Fibroblast of mammary gland (primary cell): ENCODE results near the gene MAGI1.

Experiments used
- DNase-seq: peaks from one replicate; pipeline ENCODE4 v3.0.0-alpha.2; 2010; ENCODE audit warnings: low read depth
- H3K4me3 ChIP-seq: 2 replicates; pipeline ENCODE4 v1.5.1; 2011; ENCODE audit warnings: low read depth, mild to moderate bottlenecking, low read length, moderate library complexity; ENCODE audit not compliant: control insufficient read depth
- TF ChIP-seq, protein P1 (sequence below): conservative IDR thresholded peaks from 2 replicates; pipeline ENCODE4 v1.5.1; 2011; ENCODE audit warnings: low read depth, low read length, inconsistent platforms; ENCODE audit not compliant: control insufficient read depth, insufficient read depth

Gene MAGI1

DNA sequence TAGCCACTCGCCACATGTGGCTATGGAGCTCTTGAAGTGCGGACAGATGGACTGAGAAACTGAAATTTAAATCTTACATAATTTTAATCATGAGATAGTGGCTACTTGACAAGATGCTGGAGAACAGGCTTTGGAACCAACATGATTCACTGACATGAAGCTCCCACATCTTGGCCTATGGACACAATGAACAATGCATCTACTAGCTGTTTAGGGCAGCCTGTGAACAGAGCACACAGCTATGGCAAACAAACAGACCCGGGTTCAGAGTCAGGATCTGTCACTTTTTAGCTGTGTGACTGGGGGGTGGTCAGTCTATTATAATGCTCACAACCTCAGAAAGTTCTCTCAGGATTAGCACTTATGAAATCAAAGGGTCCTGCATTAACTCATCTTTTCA, 616.6 kb downstream of the MAGI1 start:
- no peak for DNase-seq
- TF ChIP-seq, protein P1, sequence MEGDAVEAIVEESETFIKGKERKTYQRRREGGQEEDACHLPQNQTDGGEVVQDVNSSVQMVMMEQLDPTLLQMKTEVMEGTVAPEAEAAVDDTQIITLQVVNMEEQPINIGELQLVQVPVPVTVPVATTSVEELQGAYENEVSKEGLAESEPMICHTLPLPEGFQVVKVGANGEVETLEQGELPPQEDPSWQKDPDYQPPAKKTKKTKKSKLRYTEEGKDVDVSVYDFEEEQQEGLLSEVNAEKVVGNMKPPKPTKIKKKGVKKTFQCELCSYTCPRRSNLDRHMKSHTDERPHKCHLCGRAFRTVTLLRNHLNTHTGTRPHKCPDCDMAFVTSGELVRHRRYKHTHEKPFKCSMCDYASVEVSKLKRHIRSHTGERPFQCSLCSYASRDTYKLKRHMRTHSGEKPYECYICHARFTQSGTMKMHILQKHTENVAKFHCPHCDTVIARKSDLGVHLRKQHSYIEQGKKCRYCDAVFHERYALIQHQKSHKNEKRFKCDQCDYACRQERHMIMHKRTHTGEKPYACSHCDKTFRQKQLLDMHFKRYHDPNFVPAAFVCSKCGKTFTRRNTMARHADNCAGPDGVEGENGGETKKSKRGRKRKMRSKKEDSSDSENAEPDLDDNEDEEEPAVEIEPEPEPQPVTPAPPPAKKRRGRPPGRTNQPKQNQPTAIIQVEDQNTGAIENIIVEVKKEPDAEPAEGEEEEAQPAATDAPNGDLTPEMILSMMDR, result no peak
- no peak overlapping the region for H3K4me3 ChIP-seq

DNA sequence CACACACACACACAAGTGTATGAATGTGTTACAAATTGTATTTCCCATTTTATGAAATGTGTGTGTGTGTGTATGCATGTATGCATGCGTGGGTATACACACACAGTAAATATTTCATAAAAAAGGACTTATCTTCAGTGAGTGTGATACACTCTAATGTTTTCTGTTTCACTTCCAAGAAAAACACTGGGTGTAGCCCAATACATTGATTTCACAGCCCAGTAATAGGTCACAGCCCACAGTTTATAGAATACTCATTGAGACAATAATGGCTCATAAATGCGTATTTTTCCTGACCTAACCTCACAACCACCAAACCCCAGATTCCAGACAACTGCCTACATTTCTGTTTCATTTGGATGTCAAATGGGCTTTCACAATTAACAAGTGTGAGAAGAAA, 619.5 kb downstream of the MAGI1 start:
- TF ChIP-seq, protein P1, result no peak
- no peak overlapping the region for H3K4me3 ChIP-seq
- no peak for DNase-seq

DNA sequence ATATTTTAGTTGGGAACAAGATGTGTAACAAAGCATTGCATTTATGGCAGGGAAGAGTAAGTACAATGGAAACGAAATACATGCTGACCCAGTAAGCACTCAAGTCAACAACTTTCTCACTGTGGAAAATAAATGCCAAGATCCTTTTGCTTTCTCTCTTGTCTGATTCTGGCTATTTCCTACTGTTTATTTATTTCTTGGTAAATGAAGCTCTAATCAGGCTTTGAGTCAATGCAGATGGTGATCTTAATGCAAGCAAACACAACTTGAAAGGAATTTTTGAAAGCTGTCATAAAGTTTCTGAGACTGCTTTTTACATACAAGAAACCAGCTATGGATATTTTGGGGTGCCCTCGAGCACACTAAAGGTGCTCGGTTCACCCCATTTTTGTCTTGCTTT, 624.8 kb downstream of the MAGI1 start:
- TF ChIP-seq, protein P1, result no peak
- H3K4me3 ChIP-seq, result no peak overlapping the region
- DNase-seq, result no peak

DNA sequence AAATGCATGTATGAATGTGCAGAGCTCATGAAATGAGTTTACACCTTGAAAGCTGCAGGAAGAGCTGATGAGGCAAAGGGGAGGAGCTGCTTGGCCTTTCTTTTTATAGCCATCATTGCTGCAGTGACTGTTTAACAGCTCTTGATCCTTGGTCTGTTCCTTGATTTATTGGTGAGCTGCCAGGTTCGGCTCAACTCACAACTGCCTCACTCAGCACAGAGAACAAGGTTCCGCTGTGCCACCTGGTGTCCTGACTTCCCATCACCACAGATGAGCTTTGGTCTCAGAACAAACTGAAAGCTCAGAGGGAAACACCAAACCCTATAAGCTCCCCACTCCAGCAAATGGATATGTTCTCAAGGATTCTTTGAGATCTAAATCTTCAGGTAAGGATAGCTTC, 626.1 kb downstream of the MAGI1 start:
- no peak for DNase-seq
- H3K4me3 ChIP-seq, result no peak overlapping the region
- TF ChIP-seq, protein P1, result no peak

DNA sequence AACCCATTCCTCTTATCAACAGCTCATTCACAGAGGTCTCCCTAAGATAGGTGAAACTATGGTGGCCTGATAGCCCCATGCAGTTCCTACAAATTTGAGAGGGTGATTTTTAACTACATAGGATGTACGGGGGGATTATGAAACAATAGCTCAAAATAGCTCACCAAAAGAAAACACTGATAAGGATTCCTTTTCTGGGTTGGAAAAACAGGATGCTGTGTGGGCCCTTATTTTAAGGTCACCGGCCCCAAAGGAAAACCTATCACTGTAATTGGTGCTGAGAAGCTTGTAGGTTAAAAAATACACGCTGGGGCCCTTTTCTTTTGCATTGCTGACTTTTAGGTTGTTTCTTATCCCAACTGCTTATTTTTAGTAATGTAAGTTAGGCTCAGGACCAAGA, 627.4 kb downstream of the MAGI1 start:
- DNase-seq, result no peak
- no peak overlapping the region for H3K4me3 ChIP-seq
- TF ChIP-seq, protein P1, result no peak

DNA sequence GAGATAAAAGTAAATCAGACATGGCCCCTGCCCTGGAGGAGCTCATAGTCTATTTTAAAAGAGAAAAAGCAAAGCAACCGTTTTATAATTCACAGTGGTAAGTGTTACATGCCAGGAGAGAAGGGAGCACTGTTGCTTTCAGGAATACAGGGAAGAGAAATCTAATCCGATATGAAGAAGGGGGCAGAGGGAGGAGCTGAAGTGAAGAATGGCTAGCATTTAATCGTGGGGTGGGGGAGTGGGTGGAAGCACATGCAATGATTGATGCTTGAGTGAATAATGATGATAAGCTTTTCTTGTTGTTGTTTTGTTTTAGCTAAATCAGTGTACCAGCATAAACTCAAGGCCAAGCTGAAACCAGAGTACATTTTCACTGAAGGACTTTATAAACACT, 629.5 kb downstream of the MAGI1 start:
- TF ChIP-seq, protein P1, result no peak
- H3K4me3 ChIP-seq, result no peak overlapping the region
- no peak for DNase-seq

DNA sequence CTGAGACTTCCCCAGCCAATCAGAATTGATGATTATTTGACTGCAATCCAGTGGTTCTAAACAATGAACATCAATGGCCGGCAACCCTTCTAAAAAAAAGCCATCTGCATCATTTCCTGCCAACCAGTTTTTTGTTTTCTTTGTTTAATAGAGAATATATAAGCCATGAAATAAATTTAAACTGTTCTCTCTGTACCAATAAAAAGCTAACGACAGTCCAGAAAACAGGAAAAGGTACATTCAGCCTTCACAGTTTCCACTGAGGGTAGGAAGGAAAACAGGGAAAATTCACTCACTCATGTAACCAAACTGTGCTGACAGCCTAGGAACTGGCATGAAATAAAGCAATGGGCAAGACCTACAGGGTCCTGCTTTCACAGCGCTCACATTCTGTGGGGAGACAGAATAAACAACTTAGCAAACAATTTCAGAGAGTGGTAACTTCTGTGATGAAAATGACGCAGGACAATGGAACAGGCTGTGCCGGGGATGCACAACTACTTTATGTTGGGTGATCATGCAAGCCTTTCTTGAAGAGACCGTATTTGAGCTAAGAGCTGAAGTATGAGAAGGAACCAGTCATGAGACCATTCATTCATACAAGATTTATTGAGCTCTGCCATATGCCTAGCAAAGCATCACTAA, 630.1 kb downstream of the MAGI1 start:
- TF ChIP-seq, protein P1, result no peak
- no peak for DNase-seq

More for the DNA sequence above, 630.1 kb downstream of the MAGI1 start:
- no peak overlapping the region for H3K4me3 ChIP-seq
